Keratinocyte (primary cell): ENCODE measurements around the gene GALNT2. TPM values are rescaled to one million over a fixed set of nuclear protein-coding genes. Genes with fewer than 3 reads are reported as not detected.

Source experiments
- DNase-seq: peaks from one replicate; pipeline ENCODE4 v3.0.0-alpha.2; 2011; ENCODE audit warnings: low read depth, missing footprints, low spot score
- FAIRE-seq: peaks from 2 replicates; lab custom pipeline; 2011; peaks lifted over from hg19 to GRCh38; lab: Jason Lieb, UNC
- H2AFZ ChIP-seq: 2 replicates; pipeline ENCODE4 v1.6.0; 2012; ENCODE audit warnings: low read length, control low read depth, inconsistent platforms; ENCODE audit not compliant: control insufficient read depth
- H3K27ac ChIP-seq: 2 replicates; pipeline ENCODE4 v1.5.1; 2011; ENCODE audit warnings: low read length; ENCODE audit not compliant: control insufficient read depth, insufficient read depth
- H3K27me3 ChIP-seq: 3 replicates; pipeline ENCODE4 v1.6.0; 2011; ENCODE audit warnings: low read length; ENCODE audit not compliant: control insufficient read depth, insufficient read depth; ENCODE audit errors: extremely low read depth
- H3K36me3 ChIP-seq, 2 experiments: 2 replicates in 1 of 2; 3 replicates in 1 of 2; pipeline ENCODE4 v1.5.1; 2011; ENCODE audit warnings: low read length in 2 of 2, mild to moderate bottlenecking in 1 of 2; ENCODE audit not compliant: control insufficient read depth in 2 of 2, insufficient read depth in 2 of 2; ENCODE audit errors: extremely low read depth in 1 of 2
- H3K4me1 ChIP-seq: 3 replicates; pipeline ENCODE4 v1.5.1; 2011; ENCODE audit warnings: low read length; ENCODE audit not compliant: control insufficient read depth, insufficient read depth; ENCODE audit errors: extremely low read depth
- H3K4me2 ChIP-seq: 3 replicates; pipeline ENCODE4 v1.6.0; 2011; ENCODE audit warnings: low read depth, low read length; ENCODE audit not compliant: control insufficient read depth, insufficient read depth; ENCODE audit errors: extremely low read depth
- H3K4me3 ChIP-seq, 3 experiments: fragments of 200-600 bp in 1 of 3; sonication (generic) in 1 of 3; 2 replicates in 2 of 3; 3 replicates in 1 of 3; pipeline ENCODE4 v1.5.1; 2011 to 2016; ENCODE audit warnings: low read length in 3 of 3, mild to moderate bottlenecking in 3 of 3, control low read depth in 2 of 3, inconsistent platforms in 1 of 3, low read depth in 1 of 3, mixed read lengths in 1 of 3, mixed run types in 1 of 3, moderate library complexity in 1 of 3; ENCODE audit not compliant: control insufficient read depth in 2 of 3, insufficient read depth in 2 of 3; ENCODE audit errors: extremely low read depth in 1 of 3
- H3K79me2 ChIP-seq: 2 replicates; pipeline ENCODE4 v1.6.0; 2012; ENCODE audit warnings: low read length; ENCODE audit not compliant: control insufficient read depth, insufficient read depth
- H3K9ac ChIP-seq: 3 replicates; pipeline ENCODE4 v1.6.0; 2011; ENCODE audit warnings: low read length; ENCODE audit not compliant: control insufficient read depth, insufficient read depth; ENCODE audit errors: extremely low read depth
- H3K9me1 ChIP-seq: 3 replicates; pipeline ENCODE4 v1.6.0; 2011; ENCODE audit warnings: low read length; ENCODE audit not compliant: control insufficient read depth, insufficient read depth; ENCODE audit errors: extremely low read depth
- H3K9me3 ChIP-seq: 2 replicates; pipeline ENCODE4 v1.5.1; 2012; ENCODE audit warnings: low read depth, low read length; ENCODE audit not compliant: control insufficient read depth
- H4K20me1 ChIP-seq: 3 replicates; pipeline ENCODE4 v1.6.0; 2011; ENCODE audit warnings: low read length; ENCODE audit not compliant: control insufficient read depth, insufficient read depth; ENCODE audit errors: extremely low read depth
- EZH2 ChIP-seq: IDR thresholded peaks from one replicate; pipeline ENCODE4 v1.6.1; 2012; ENCODE audit warnings: inconsistent platforms, mild to moderate bottlenecking, low read length, moderate library complexity
- dilution Hi-C: fragments of 300-500 bp; cut with MboI; formaldehyde crosslinking; loops from one replicate; pipeline ENCODE4 v1.7.0; 2020; ENCODE audit warnings: low sequenced_read_pairs; ENCODE audit not compliant: extremely low pct_ligation_motif_present
- polyA plus RNA-seq, 5 experiments: library from polyadenylated mRNA; depleted of rRNA in 3 of 5; stranded (reverse) in 3 of 5; stranded (forward) in 1 of 5; unstranded in 1 of 5; fragments of >200 nt; gene quantifications; 1 replicate in 1 of 5; 2 replicates in 3 of 5; 3 replicates in 1 of 5; pipeline versions ENCODE4 v1.2.1 to v1.2.3, GENCODE V29; 2011 to 2012; ENCODE audit warnings: missing spikeins in 2 of 5, low read depth in 1 of 5, low replicate concordance in 1 of 5
- TF ChIP-seq, protein P1 (sequence below), 3 experiments: IDR thresholded peaks in 1 of 3; conservative IDR thresholded peaks in 1 of 3; optimal IDR thresholded peaks in 1 of 3; 2 replicates in 2 of 3; 3 replicates in 1 of 3; pipeline versions ENCODE3 to v1.5.1; 2011; ENCODE audit warnings: low read length in 3 of 3, mild to moderate bottlenecking in 3 of 3, moderate library complexity in 2 of 3, control low read depth in 1 of 3, inconsistent platforms in 1 of 3; ENCODE audit not compliant: insufficient read depth in 2 of 3; ENCODE audit errors: extremely low read depth in 1 of 3

Gene GALNT2
- polyA plus RNA-seq, 1 donor (not counting 4 experiments of a cell fraction or from before 2014, with no cell fraction given): 61.7 TPM

GRCh38 chr1:230153641-230154296 lies 86.7 kb downstream of the GALNT2 start:
- H3K9me3 ChIP-seq: no peaks in the 10 kb centered on the region
- H4K20me1 ChIP-seq: peaks cover 4% of the 10 kb centered on the region
- FAIRE-seq (no peak), DNase-seq (no peak)
- H3K9ac ChIP-seq: no peak overlapping the region
- H3K27me3 ChIP-seq: no peaks in the 10 kb centered on the region
- peaks cover 3 to 7% of the 10 kb centered on the region in 2 experiments for H3K36me3 ChIP-seq
- H3K9me1 ChIP-seq: no peaks in the 10 kb centered on the region
- H3K4me1 ChIP-seq: no peaks in the 10 kb centered on the region
- no peak overlapping the region for H2AFZ ChIP-seq
- H3K79me2 ChIP-seq: peaks cover 87% of the 10 kb centered on the region
- no peak overlapping the region for H3K4me2 ChIP-seq
- H3K27ac ChIP-seq: no peak overlapping the region
- no peak overlapping the region for H3K4me3 ChIP-seq
- no peak for TF ChIP-seq EZH2
- TF ChIP-seq, protein P1, sequence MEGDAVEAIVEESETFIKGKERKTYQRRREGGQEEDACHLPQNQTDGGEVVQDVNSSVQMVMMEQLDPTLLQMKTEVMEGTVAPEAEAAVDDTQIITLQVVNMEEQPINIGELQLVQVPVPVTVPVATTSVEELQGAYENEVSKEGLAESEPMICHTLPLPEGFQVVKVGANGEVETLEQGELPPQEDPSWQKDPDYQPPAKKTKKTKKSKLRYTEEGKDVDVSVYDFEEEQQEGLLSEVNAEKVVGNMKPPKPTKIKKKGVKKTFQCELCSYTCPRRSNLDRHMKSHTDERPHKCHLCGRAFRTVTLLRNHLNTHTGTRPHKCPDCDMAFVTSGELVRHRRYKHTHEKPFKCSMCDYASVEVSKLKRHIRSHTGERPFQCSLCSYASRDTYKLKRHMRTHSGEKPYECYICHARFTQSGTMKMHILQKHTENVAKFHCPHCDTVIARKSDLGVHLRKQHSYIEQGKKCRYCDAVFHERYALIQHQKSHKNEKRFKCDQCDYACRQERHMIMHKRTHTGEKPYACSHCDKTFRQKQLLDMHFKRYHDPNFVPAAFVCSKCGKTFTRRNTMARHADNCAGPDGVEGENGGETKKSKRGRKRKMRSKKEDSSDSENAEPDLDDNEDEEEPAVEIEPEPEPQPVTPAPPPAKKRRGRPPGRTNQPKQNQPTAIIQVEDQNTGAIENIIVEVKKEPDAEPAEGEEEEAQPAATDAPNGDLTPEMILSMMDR (optimal IDR thresholded peaks at IDR 0.05 in 1 of 3, IDR thresholded peaks at IDR 0.05 in 1 of 3, conservative IDR thresholded peaks at IDR 0.05 in 1 of 3; ENCODE audit: extremely low read depth in 1 of 3, insufficient read depth in 2 of 3, low read length in 3 of 3): no peak
- dilution Hi-C loops: no loop called here

DNA sequence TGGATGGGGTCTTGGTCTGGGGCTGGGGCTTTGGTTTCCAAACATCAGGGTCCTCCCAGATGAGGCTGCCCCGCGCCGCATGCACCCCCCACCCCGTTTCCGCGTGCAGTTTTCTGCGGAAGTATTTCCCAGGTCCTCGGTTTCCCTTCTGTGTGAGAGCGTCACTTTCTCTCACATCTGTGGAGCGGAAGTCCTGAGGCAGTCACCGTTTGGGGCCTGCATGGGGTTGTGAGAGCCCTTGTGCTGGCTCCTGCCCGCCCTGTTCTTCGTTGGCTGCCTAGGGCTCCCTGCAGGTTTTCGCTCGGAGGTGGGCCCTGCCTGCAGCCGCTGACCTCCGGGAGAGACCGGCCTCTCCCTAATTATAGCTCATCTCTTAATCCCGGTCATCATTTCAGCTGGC lies 88.0 kb downstream of the GALNT2 start:
- Histone ChIP-seq H4K20me1 (peaks cover 4% of the 10 kb centered on the region), H3K27me3 (no peaks in the 10 kb centered on the region), H3K27ac (no peak overlapping the region), H3K79me2 (peaks cover 90% of the 10 kb centered on the region), H3K4me3 (no peak overlapping the region), H3K36me3 (peaks cover 3 to 7% of the 10 kb centered on the region in 2 experiments), H3K4me1 (no peaks in the 10 kb centered on the region), H3K9me3 (no peaks in the 10 kb centered on the region), H3K4me2 (no peak overlapping the region), H2AFZ (no peak overlapping the region), H3K9ac (no peak overlapping the region), H3K9me1 (no peaks in the 10 kb centered on the region)
- FAIRE-seq (no peak), DNase-seq (no peak)
- TF ChIP-seq, protein P1 (optimal IDR thresholded peaks at IDR 0.05 in 1 of 3, IDR thresholded peaks at IDR 0.05 in 1 of 3, conservative IDR thresholded peaks at IDR 0.05 in 1 of 3; ENCODE audit: extremely low read depth in 1 of 3, insufficient read depth in 2 of 3, low read length in 3 of 3): no peak
- TF ChIP-seq EZH2: no peak
- dilution Hi-C loops: no loop called here
